Endothelial cell of umbilical vein (primary cell): ENCODE data around the gene TEX47. TPM values are rescaled to one million over a fixed set of nuclear protein-coding genes. Genes with fewer than 3 reads are reported as not detected.

ENCODE experiments used
- BruUV-seq: library from RNA; stranded (reverse); fragments of 400-500 nt; replicated peaks from 2 replicates; lab custom pipeline; 2021; lab: Mats Ljungman, UMichigan
- CTCF ChIA-PET: fragments of 300-600, 350-600 bp; sonication (Branson Sonifier 250); formaldehyde crosslinking; loops from one replicate; lab custom pipeline; 2021; ENCODE audit warnings: antibody characterized with exemption, inconsistent platforms; lab: Charles Lee
- POLR2A ChIA-PET: fragments of 300-600, 350-600 bp; sonication (Branson Sonifier 250); formaldehyde crosslinking; loops from one replicate; lab custom pipeline; 2021; ENCODE audit warnings: antibody characterized with exemption, inconsistent platforms; lab: Charles Lee
- DNase-seq: peaks from one replicate; pipeline ENCODE4 v3.0.0-alpha.2; 2011; ENCODE audit warnings: low read depth, low spot score
- FAIRE-seq: peaks from 2 replicates; lab custom pipeline; 2011; peaks lifted over from hg19 to GRCh38; lab: Jason Lieb, UNC
- H2AFZ ChIP-seq: 2 replicates; pipeline ENCODE4 v1.6.0; 2012; ENCODE audit warnings: low read depth, low read length, control low read depth, inconsistent platforms
- H3K27ac ChIP-seq: 2 replicates; pipeline ENCODE4 v1.5.1; 2011; ENCODE audit warnings: low read depth, mild to moderate bottlenecking, control low read depth, low read length, moderate library complexity; ENCODE audit not compliant: insufficient read depth
- H3K27me3 ChIP-seq, 2 experiments: 2 replicates each; pipeline versions ENCODE4 v1.6.0 to v1.6.1; 2011; ENCODE audit warnings: low read length in 2 of 2, mixed read lengths in 1 of 2; ENCODE audit not compliant: control insufficient read depth in 2 of 2, insufficient read depth in 2 of 2
- H3K36me3 ChIP-seq, 2 experiments: 2 replicates in 1 of 2; 3 replicates in 1 of 2; pipeline ENCODE4 v1.5.1; 2011; ENCODE audit warnings: low read length in 2 of 2, mild to moderate bottlenecking in 1 of 2, moderate library complexity in 1 of 2; ENCODE audit not compliant: control insufficient read depth in 2 of 2, insufficient read depth in 2 of 2; ENCODE audit errors: extremely low read depth in 1 of 2
- H3K4me1 ChIP-seq: 3 replicates; pipeline ENCODE4 v1.5.1; 2011; ENCODE audit warnings: mild to moderate bottlenecking, low read length; ENCODE audit not compliant: control insufficient read depth, insufficient read depth; ENCODE audit errors: extremely low read depth
- H3K4me2 ChIP-seq: 2 replicates; pipeline ENCODE4 v1.6.1; 2011; ENCODE audit warnings: low read length, control low read depth, mixed read lengths; ENCODE audit not compliant: insufficient read depth
- H3K4me3 ChIP-seq, 3 experiments: fragments of 200-600 bp in 1 of 3; sonication (generic), shearing (Covaris generic) in 1 of 3; replicated peaks in 1 of 3; 2 replicates each; pipeline ENCODE4 v1.5.1; 2011 to 2016; ENCODE audit warnings: control low read depth in 3 of 3, low read length in 3 of 3, mild to moderate bottlenecking in 2 of 3, inconsistent platforms in 1 of 3, low read depth in 1 of 3, moderate library complexity in 1 of 3; ENCODE audit not compliant: insufficient read depth in 1 of 3
- H3K79me2 ChIP-seq: 2 replicates; pipeline ENCODE4 v1.6.0; 2012; ENCODE audit warnings: low read length, inconsistent platforms; ENCODE audit not compliant: control insufficient read depth, insufficient read depth
- H3K9ac ChIP-seq: replicated peaks from 2 replicates; pipeline ENCODE3; 2011; ENCODE audit warnings: low read length, control low read depth; ENCODE audit not compliant: insufficient read depth; ENCODE audit errors: extremely low read depth
- H3K9me1 ChIP-seq: replicated peaks from 3 replicates; pipeline ENCODE4 v1.6.0; 2011; ENCODE audit warnings: mild to moderate bottlenecking, low read length; ENCODE audit not compliant: control insufficient read depth, insufficient read depth; ENCODE audit errors: extremely low read depth
- H3K9me3 ChIP-seq: replicated peaks from 2 replicates; pipeline ENCODE4 v1.5.1; 2012; ENCODE audit warnings: low read length, inconsistent platforms; ENCODE audit not compliant: control insufficient read depth, insufficient read depth
- H4K20me1 ChIP-seq: replicated peaks from 2 replicates; pipeline ENCODE3; 2011; ENCODE audit warnings: mild to moderate bottlenecking, low read length; ENCODE audit not compliant: control insufficient read depth, insufficient read depth; ENCODE audit errors: extremely low read depth
- EZH2 ChIP-seq: IDR thresholded peaks from 2 replicates; pipeline ENCODE4 v1.6.1; 2012; ENCODE audit warnings: borderline replicate concordance, low read depth, mild to moderate bottlenecking, moderate library complexity, low read length, inconsistent platforms; ENCODE audit not compliant: severe bottlenecking
- FOS ChIP-seq: IDR thresholded peaks from 2 replicates; pipeline ENCODE4 v1.6.1; 2011; ENCODE audit warnings: mild to moderate bottlenecking, low read length, moderate library complexity, borderline replicate concordance; ENCODE audit not compliant: insufficient read depth
- GATA2 ChIP-seq: IDR thresholded peaks from 2 replicates; pipeline ENCODE4 v1.7.0; 2011; ENCODE audit warnings: low read depth, mild to moderate bottlenecking, moderate library complexity, mixed read lengths, low read length; ENCODE audit not compliant: insufficient read length, insufficient read depth
- POLR2AphosphoS5 ChIP-seq: IDR thresholded peaks from 2 replicates; pipeline ENCODE4 v1.6.1; 2012; ENCODE audit warnings: low read depth, mild to moderate bottlenecking, control low read depth, low read length, moderate library complexity; ENCODE audit not compliant: insufficient read depth
- dilution Hi-C: fragments of 300-500 bp; cut with MboI; formaldehyde crosslinking; loops from one replicate; pipeline ENCODE4 v1.15.0; 2019; ENCODE audit warnings: low sequenced_read_pairs; ENCODE audit not compliant: extremely low pct_ligation_motif_present
- intact Hi-C: fragments of 100-400 bp; cut with micrococcal nuclease; formaldehyde crosslinking; loops from one replicate; pipeline ENCODE4 v1.10.0; 2022
- polyA plus RNA-seq, 4 experiments: library from polyadenylated mRNA; depleted of rRNA in 3 of 4; stranded (reverse) in 3 of 4; unstranded in 1 of 4; fragments of >200 nt; gene quantifications; 2 replicates each; pipeline versions ENCODE4 v1.2.1 to v1.2.3, GENCODE V29; 2011 to 2012; ENCODE audit warnings: missing spikeins in 1 of 4
- small RNA-seq: library from RNA; depleted of rRNA; stranded (forward); fragments of <200 nt; gene quantifications from one replicate; pipeline ENCODE3, GENCODE V24; 2012; ENCODE audit warnings: low replicate concordance, low read depth; ENCODE audit not compliant: insufficient read depth, insufficient read length
- total RNA-seq: library from RNA; stranded (reverse); gene quantifications from 2 replicates; pipeline ENCODE4 v1.2.3, GENCODE V29; 2021
- TF ChIP-seq, protein P1 (sequence below): IDR thresholded peaks from 2 replicates; pipeline ENCODE4 v1.6.1; 2011; ENCODE audit not compliant: insufficient read depth, insufficient read length

TEX47 gene
- total and polyA plus RNA-seq, 2 donors (not counting 3 experiments of a cell fraction or from before 2014, with no cell fraction given) = not detected

DNA sequence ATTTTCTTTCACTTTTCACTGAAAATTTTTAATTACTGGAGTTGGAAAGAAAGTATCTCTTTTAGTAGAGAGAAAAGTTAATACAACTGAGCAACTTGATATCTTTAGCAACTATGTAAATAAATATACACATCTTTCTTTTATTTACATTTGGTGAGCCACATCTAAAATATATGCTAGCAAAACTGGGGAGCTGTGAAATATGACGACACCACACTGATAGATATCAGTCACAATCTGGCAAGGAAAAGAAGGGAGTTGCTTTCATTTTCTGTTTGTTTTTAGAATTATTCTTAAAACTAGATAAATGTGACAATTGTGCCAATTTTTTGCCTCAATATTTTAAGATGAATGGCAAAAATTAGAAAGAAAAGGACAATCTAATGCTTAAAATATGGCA is 38.7 kb downstream of the TEX47 start:
- H4K20me1 ChIP-seq = no peaks in the 10 kb centered on the region
- no peak overlapping the region for H3K9ac ChIP-seq
- H3K79me2 ChIP-seq = no peaks in the 10 kb centered on the region
- H3K36me3 ChIP-seq = no peaks in the 10 kb centered on the region
- H2AFZ ChIP-seq = no peak overlapping the region
- CTCF ChIA-PET = no interaction called here
- H3K9me1 ChIP-seq = no peaks in the 10 kb centered on the region
- peaks cover 25 to 57% of the 10 kb centered on the region in 2 experiments for H3K27me3 ChIP-seq
- peaks cover 10% of the 10 kb centered on the region for H3K4me1 ChIP-seq
- H3K27ac ChIP-seq = no peak overlapping the region
- TF ChIP-seq, protein P1, sequence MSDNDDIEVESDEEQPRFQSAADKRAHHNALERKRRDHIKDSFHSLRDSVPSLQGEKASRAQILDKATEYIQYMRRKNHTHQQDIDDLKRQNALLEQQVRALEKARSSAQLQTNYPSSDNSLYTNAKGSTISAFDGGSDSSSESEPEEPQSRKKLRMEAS = no peak
- no peak overlapping the region for H3K4me3 ChIP-seq
- no peak overlapping the region for H3K4me2 ChIP-seq
- DNase-seq = no peak
- no peaks in the 10 kb centered on the region for H3K9me3 ChIP-seq
- FAIRE-seq = no peak
- BruUV-seq = no TSS peak
- dilution Hi-C loops = no loop called here
- intact Hi-C loops = no loop called here
- POLR2A ChIA-PET = no interaction called here

DNA sequence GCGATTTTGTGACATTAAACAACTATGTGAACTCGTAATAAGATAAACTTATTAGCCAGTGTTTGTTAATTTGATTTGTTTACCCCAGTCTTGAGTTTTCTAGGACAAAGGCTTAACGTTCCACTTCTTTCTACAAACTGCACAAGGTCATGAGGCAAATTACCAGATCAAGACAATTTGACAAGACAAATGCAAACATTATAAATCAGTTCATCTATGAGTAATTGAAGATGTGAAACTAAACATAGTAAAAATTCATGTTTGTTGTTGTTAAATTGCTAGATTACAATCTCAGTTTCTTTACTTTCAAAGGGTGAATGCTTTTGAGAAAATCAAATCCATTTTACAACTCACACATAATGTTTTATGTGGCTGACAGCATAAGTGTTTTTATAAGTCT is 49.4 kb downstream of the TEX47 start:
- Histone ChIP-seq H3K9me3 (no peaks in the 10 kb centered on the region), H3K27ac (no peak overlapping the region), H4K20me1 (no peaks in the 10 kb centered on the region), H3K9ac (no peak overlapping the region), H3K4me1 (no peaks in the 10 kb centered on the region), H3K27me3 (no peaks in the 10 kb centered on the region), H3K79me2 (no peaks in the 10 kb centered on the region), H3K4me2 (no peak overlapping the region), H2AFZ (no peak overlapping the region), H3K9me1 (no peaks in the 10 kb centered on the region), H3K36me3 (no peaks in the 10 kb centered on the region), H3K4me3 (no peak overlapping the region)
- DNase-seq = no peak
- dilution Hi-C loops = no loop called here
- intact Hi-C loops = no loop called here
- ChIA-PET CTCF (interaction anchor here (1.6 kb wide), 1 partner anchor 27 kb away, joined by 4 read pairs; no protein-coding TSS in a partner anchor), POLR2A (no interaction called here)
- TF ChIP-seq GATA2 = no peak
- TF ChIP-seq FOS = no peak
- no peak for TF ChIP-seq EZH2
- TF ChIP-seq POLR2AphosphoS5 = no peak
- FAIRE-seq = no peak
- BruUV-seq = no TSS peak

Small RNA genes lying within 50 kb of the gene (small RNA-seq; reads per million reads assigned to genes)
- not detected for gene AC002127.1

Other genes with a start within 250 kb of the TEX47 start
- not detected in 2 replicates for gene ZNF804B, start 36.0 kb downstream of the TEX47 start, total RNA-seq
- not detected in 2 replicates for gene ZNF804B, start 36.0 kb downstream of the TEX47 start, polyA plus RNA-seq